Activated naive CD4-positive, alpha-beta T cell treated with anti-CD3 and anti-CD28 coated beads, Interleukin-2, amount 10 ng/mL, durations not matched to agents 5 hours and 36 hours (primary cell): Measurements from ENCODE around the gene HBG1. TPM values are rescaled to one million over a fixed set of nuclear protein-coding genes. Genes with fewer than 3 reads are reported as not detected.

Source experiments
- total RNA-seq, 2 experiments: library from RNA; stranded (reverse); gene quantifications; one replicate each; pipeline ENCODE4 v1.2.3, GENCODE V29; 2021

The HBG1 gene
- total RNA-seq: not detected

DNA sequence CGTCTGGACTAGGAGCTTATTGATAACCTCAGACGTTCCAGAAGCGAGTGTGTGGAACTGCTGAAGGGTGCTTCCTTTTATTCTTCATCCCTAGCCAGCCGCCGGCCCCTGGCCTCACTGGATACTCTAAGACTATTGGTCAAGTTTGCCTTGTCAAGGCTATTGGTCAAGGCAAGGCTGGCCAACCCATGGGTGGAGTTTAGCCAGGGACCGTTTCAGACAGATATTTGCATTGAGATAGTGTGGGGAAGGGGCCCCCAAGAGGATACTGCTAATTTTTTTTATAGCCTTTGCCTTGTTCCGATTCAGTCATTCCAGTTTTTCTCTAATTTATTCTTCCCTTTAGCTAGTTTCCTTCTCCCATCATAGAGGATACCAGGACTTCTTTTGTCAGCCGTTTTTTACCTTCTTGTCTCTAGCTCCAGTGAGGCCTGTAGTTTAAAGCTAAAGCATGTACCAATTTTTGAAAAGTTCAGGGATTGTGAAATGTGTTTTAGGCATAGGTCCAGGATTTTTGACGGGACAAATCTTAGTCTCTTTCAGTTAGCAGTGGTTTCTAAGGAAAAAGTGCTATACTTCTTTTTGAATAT, at the start of gene HBG1:
HBG1 (minus strand) TSS at position 51 of the 590 bp plus-strand sequence. CDS start 53 bp downstream, outside the sequence.

GRCh38 chr11:5269715-5270147, 20.1 kb upstream of the HBG1 start, which contains the start of gene HBE1:
Gene HBE1, minus strand, starts transcription at chr11:5269945. Its CDS starts 55 bp downstream, at chr11:5269890.

DNA sequence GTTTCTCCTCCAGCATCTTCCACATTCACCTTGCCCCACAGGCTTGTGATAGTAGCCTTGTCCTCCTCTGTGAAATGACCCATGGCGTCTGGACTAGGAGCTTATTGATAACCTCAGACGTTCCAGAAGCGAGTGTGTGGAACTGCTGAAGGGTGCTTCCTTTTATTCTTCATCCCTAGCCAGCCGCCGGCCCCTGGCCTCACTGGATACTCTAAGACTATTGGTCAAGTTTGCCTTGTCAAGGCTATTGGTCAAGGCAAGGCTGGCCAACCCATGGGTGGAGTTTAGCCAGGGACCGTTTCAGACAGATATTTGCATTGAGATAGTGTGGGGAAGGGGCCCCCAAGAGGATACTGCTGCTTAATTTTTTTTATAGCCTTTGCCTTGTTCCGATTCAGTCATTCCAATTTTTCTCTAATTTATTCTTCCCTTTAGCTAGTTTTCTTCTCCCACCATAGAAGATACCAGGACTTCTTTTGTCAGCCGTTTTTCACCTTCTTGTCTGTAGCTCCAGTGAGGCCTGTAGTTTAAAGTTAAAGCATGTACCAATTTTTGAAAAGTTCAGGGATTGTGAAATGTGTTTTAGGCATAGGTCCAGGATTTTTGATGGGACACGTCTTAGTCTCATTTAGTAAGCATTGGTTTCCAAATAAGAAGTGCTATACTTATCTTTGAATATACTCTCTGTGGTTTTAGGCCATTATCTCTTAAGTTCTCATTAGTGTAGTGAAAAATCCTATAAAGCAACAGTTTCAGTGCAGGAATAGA, 5.2 kb upstream of the HBG1 start, which contains the start of gene HBG2:
HBG2 (minus strand) TSS at position 136 of the 768 bp plus-strand sequence; CDS start at position 83, 53 bp downstream.

GRCh38 chr11:5234381-5234834, 15.2 kb downstream of the HBG1 start, which contains the start of gene HBD:
Gene HBD, minus strand, starts transcription at chr11:5234483. Its CDS starts 50 bp downstream, at chr11:5234433.

DNA sequence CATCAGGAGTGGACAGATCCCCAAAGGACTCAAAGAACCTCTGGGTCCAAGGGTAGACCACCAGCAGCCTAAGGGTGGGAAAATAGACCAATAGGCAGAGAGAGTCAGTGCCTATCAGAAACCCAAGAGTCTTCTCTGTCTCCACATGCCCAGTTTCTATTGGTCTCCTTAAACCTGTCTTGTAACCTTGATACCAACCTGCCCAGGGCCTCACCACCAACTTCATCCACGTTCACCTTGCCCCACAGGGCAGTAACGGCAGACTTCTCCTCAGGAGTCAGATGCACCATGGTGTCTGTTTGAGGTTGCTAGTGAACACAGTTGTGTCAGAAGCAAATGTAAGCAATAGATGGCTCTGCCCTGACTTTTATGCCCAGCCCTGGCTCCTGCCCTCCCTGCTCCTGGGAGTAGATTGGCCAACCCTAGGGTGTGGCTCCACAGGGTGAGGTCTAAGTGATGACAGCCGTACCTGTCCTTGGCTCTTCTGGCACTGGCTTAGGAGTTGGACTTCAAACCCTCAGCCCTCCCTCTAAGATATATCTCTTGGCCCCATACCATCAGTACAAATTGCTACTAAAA, 22.8 kb downstream of the HBG1 start, which contains the start of gene HBB:
HBB (minus strand) TSS at position 340 of the 579 bp plus-strand sequence; CDS start at position 290, 50 bp downstream.

GRCh38 chr11:5200582-5200981, 49.1 kb downstream of the HBG1 start, which contains the start of gene OR51V1:
Gene OR51V1, minus strand, starts transcription at chr11:5200682. Its CDS starts 0 bp downstream, at chr11:5200682.

Other genes starting within 250 kb of the HBG1 start
- gene OR52J3, start 203.3 kb downstream of the HBG1 start, total RNA-seq: not detected
- not detected for gene OR52E2, start 190.2 kb downstream of the HBG1 start, total RNA-seq
- not detected for gene OR52E1, start 180.3 kb downstream of the HBG1 start, total RNA-seq
- not detected for gene OR52A5, start 111.5 kb downstream of the HBG1 start, total RNA-seq
- not detected for gene OR52A1, start 95.1 kb downstream of the HBG1 start, total RNA-seq
- not detected for gene OR51V1, start 49.2 kb downstream of the HBG1 start, total RNA-seq
- gene HBB, start 22.8 kb downstream of the HBG1 start, total RNA-seq: not detected
- gene HBD, start 15.4 kb downstream of the HBG1 start, total RNA-seq: not detected
- gene HBG2, start 4.9 kb upstream of the HBG1 start, total RNA-seq: not detected
- gene HBE1, start 20.1 kb upstream of the HBG1 start, total RNA-seq: not detected
- not detected for gene OR51B4, start 52.1 kb upstream of the HBG1 start, total RNA-seq
- gene OR51B2, start 74.4 kb upstream of the HBG1 start, total RNA-seq: not detected
- not detected for gene OR51B5, start 93.7 kb upstream of the HBG1 start, total RNA-seq
- gene OR51B6, start 101.7 kb upstream of the HBG1 start, total RNA-seq: not detected
- gene OR51M1, start 134.0 kb upstream of the HBG1 start, total RNA-seq: not detected
- not detected for gene OR51Q1, start 172.3 kb upstream of the HBG1 start, total RNA-seq
- gene OR51I1, start 191.7 kb upstream of the HBG1 start, total RNA-seq: not detected
- not detected for gene OR51I2, start 199.5 kb upstream of the HBG1 start, total RNA-seq
- not detected for gene OR52D1, start 238.8 kb upstream of the HBG1 start, total RNA-seq